Keratinocyte (primary cell): ENCODE results near the gene KRTAP12-4. TPM values are rescaled to one million over a fixed set of nuclear protein-coding genes. Genes with fewer than 3 reads are reported as not detected.
A peak's percentile ranks its signal among the peaks of the same experiment; 100 is the strongest.

Experiments
- DNase-seq: peaks from one replicate; pipeline ENCODE4 v3.0.0-alpha.2; 2011; ENCODE audit warnings: low read depth, missing footprints, low spot score
- FAIRE-seq: peaks from 2 replicates; lab custom pipeline; 2011; peaks lifted over from hg19 to GRCh38; lab: Jason Lieb, UNC
- H2AFZ ChIP-seq: 2 replicates; pipeline ENCODE4 v1.6.0; 2012; ENCODE audit warnings: low read length, control low read depth, inconsistent platforms; ENCODE audit not compliant: control insufficient read depth
- H3K27ac ChIP-seq: 2 replicates; pipeline ENCODE4 v1.5.1; 2011; ENCODE audit warnings: low read length; ENCODE audit not compliant: control insufficient read depth, insufficient read depth
- H3K27me3 ChIP-seq: 3 replicates; pipeline ENCODE4 v1.6.0; 2011; ENCODE audit warnings: low read length; ENCODE audit not compliant: control insufficient read depth, insufficient read depth; ENCODE audit errors: extremely low read depth
- H3K36me3 ChIP-seq, 2 experiments: 2 replicates in 1 of 2; 3 replicates in 1 of 2; pipeline ENCODE4 v1.5.1; 2011; ENCODE audit warnings: low read length in 2 of 2, mild to moderate bottlenecking in 1 of 2; ENCODE audit not compliant: control insufficient read depth in 2 of 2, insufficient read depth in 2 of 2; ENCODE audit errors: extremely low read depth in 1 of 2
- H3K4me1 ChIP-seq: 3 replicates; pipeline ENCODE4 v1.5.1; 2011; ENCODE audit warnings: low read length; ENCODE audit not compliant: control insufficient read depth, insufficient read depth; ENCODE audit errors: extremely low read depth
- H3K4me2 ChIP-seq: 3 replicates; pipeline ENCODE4 v1.6.0; 2011; ENCODE audit warnings: low read depth, low read length; ENCODE audit not compliant: control insufficient read depth, insufficient read depth; ENCODE audit errors: extremely low read depth
- H3K4me3 ChIP-seq, 3 experiments: fragments of 200-600 bp in 1 of 3; sonication (generic) in 1 of 3; 2 replicates in 2 of 3; 3 replicates in 1 of 3; pipeline ENCODE4 v1.5.1; 2011 to 2016; ENCODE audit warnings: low read length in 3 of 3, mild to moderate bottlenecking in 3 of 3, control low read depth in 2 of 3, inconsistent platforms in 1 of 3, low read depth in 1 of 3, mixed read lengths in 1 of 3, mixed run types in 1 of 3, moderate library complexity in 1 of 3; ENCODE audit not compliant: control insufficient read depth in 2 of 3, insufficient read depth in 2 of 3; ENCODE audit errors: extremely low read depth in 1 of 3
- H3K79me2 ChIP-seq: 2 replicates; pipeline ENCODE4 v1.6.0; 2012; ENCODE audit warnings: low read length; ENCODE audit not compliant: control insufficient read depth, insufficient read depth
- H3K9ac ChIP-seq: 3 replicates; pipeline ENCODE4 v1.6.0; 2011; ENCODE audit warnings: low read length; ENCODE audit not compliant: control insufficient read depth, insufficient read depth; ENCODE audit errors: extremely low read depth
- H3K9me1 ChIP-seq: 3 replicates; pipeline ENCODE4 v1.6.0; 2011; ENCODE audit warnings: low read length; ENCODE audit not compliant: control insufficient read depth, insufficient read depth; ENCODE audit errors: extremely low read depth
- H3K9me3 ChIP-seq: 2 replicates; pipeline ENCODE4 v1.5.1; 2012; ENCODE audit warnings: low read depth, low read length; ENCODE audit not compliant: control insufficient read depth
- H4K20me1 ChIP-seq: 3 replicates; pipeline ENCODE4 v1.6.0; 2011; ENCODE audit warnings: low read length; ENCODE audit not compliant: control insufficient read depth, insufficient read depth; ENCODE audit errors: extremely low read depth
- CTCF ChIP-seq, 3 experiments: IDR thresholded peaks in 1 of 3; conservative IDR thresholded peaks in 1 of 3; optimal IDR thresholded peaks in 1 of 3; 2 replicates in 2 of 3; 3 replicates in 1 of 3; pipeline versions ENCODE3 to v1.5.1; 2011; ENCODE audit warnings: low read length in 3 of 3, mild to moderate bottlenecking in 3 of 3, moderate library complexity in 2 of 3, control low read depth in 1 of 3, inconsistent platforms in 1 of 3; ENCODE audit not compliant: insufficient read depth in 2 of 3; ENCODE audit errors: extremely low read depth in 1 of 3
- EZH2 ChIP-seq: IDR thresholded peaks from one replicate; pipeline ENCODE4 v1.6.1; 2012; ENCODE audit warnings: inconsistent platforms, mild to moderate bottlenecking, low read length, moderate library complexity
- dilution Hi-C: fragments of 300-500 bp; cut with MboI; formaldehyde crosslinking; loops from one replicate; pipeline ENCODE4 v1.7.0; 2020; ENCODE audit warnings: low sequenced_read_pairs; ENCODE audit not compliant: extremely low pct_ligation_motif_present
- polyA plus RNA-seq, 5 experiments: library from polyadenylated mRNA; depleted of rRNA in 3 of 5; stranded (reverse) in 3 of 5; stranded (forward) in 1 of 5; unstranded in 1 of 5; fragments of >200 nt; gene quantifications; 1 replicate in 1 of 5; 2 replicates in 3 of 5; 3 replicates in 1 of 5; pipeline versions ENCODE4 v1.2.1 to v1.2.3, GENCODE V29; 2011 to 2012; ENCODE audit warnings: missing spikeins in 2 of 5, low read depth in 1 of 5, low replicate concordance in 1 of 5

KRTAP12-4 gene
- polyA plus RNA-seq, 1 donor (not counting 4 experiments of a cell fraction or from before 2014, with no cell fraction given): not detected

GRCh38 chr21:44615911-44616590 is 38.4 kb downstream of the KRTAP12-4 start:
- no peak overlapping the region for H3K9ac ChIP-seq
- H3K27me3 ChIP-seq: peaks cover 19% of the 10 kb centered on the region
- H3K9me3 ChIP-seq: peaks cover 9% of the 10 kb centered on the region
- no peak overlapping the region for H2AFZ ChIP-seq
- no peaks in the 10 kb centered on the region for H3K79me2 ChIP-seq
- H3K36me3 ChIP-seq: no peaks in the 10 kb centered on the region
- dilution Hi-C loops: no loop called here
- H4K20me1 ChIP-seq: no peaks in the 10 kb centered on the region
- no peak overlapping the region for H3K27ac ChIP-seq
- TF ChIP-seq EZH2 (no peak), CTCF (optimal IDR thresholded peaks at IDR 0.05 in 1 of 3, IDR thresholded peaks at IDR 0.05 in 1 of 3, conservative IDR thresholded peaks at IDR 0.05 in 1 of 3; ENCODE audit: extremely low read depth in 1 of 3, insufficient read depth in 2 of 3, low read length in 3 of 3) (no peak)
- no peak overlapping the region for H3K4me3 ChIP-seq
- peaks cover 7% of the 10 kb centered on the region for H3K4me1 ChIP-seq
- H3K4me2 ChIP-seq: peak overlapping the region; percentile 56
- DNase-seq (no peak), FAIRE-seq (no peak)
- no peaks in the 10 kb centered on the region for H3K9me1 ChIP-seq

DNA sequence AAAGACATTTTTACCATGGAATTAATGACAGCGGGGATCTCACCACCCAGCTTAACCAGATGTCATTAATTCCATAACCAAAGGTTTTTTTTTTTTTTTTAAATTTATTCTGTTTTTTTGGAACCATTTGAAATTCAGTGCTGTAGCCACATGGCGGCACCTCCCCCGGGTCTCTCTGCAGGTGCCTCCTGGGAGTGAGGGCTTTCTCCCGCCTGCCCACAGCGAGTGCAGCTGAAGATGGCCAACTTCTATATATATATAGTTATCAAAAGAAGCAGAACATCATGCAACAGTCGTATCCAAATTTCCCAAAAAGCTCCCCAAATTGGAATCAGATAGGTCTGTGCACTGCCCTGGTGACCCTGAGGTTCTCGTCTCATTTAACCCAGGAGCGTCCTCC is 39.0 kb downstream of the KRTAP12-4 start:
- H2AFZ ChIP-seq: no peak overlapping the region
- no peaks in the 10 kb centered on the region for H3K9me1 ChIP-seq
- dilution Hi-C loops: no loop called here
- H3K4me1 ChIP-seq: peaks cover 7% of the 10 kb centered on the region
- H3K79me2 ChIP-seq: no peaks in the 10 kb centered on the region
- no peak overlapping the region for H3K27ac ChIP-seq
- H3K4me2 ChIP-seq: no peak overlapping the region
- no peaks in the 10 kb centered on the region for H4K20me1 ChIP-seq
- no peak for TF ChIP-seq CTCF (optimal IDR thresholded peaks at IDR 0.05 in 1 of 3, IDR thresholded peaks at IDR 0.05 in 1 of 3, conservative IDR thresholded peaks at IDR 0.05 in 1 of 3; ENCODE audit: extremely low read depth in 1 of 3, insufficient read depth in 2 of 3, low read length in 3 of 3)
- no peak for TF ChIP-seq EZH2
- H3K9ac ChIP-seq: no peak overlapping the region
- H3K4me3 ChIP-seq: no peak overlapping the region
- DNase-seq (no peak), FAIRE-seq (no peak)
- no peaks in the 10 kb centered on the region for H3K36me3 ChIP-seq
- peaks cover 9% of the 10 kb centered on the region for H3K9me3 ChIP-seq
- H3K27me3 ChIP-seq: peaks cover 19% of the 10 kb centered on the region
